ENCODE measurements around the gene RNF17.
"Not testable (repeated sequence)": the region's sequence is repeated elsewhere in the genome, so short reads cannot be mapped to it uniquely, and the experiment has no call there.

Gene RNF17

GRCh38 chr13:24745861-24746617, 17.9 kb upstream of the RNF17 start:
- DNase-seq = no peak

- peak in 1 of 2 experiments; percentile 32 for DNase-seq
These were observed 17.2 kb upstream of the RNF17 start for GRCh38 chr13:24746618-24747247.

- DNase-seq = peak; percentile 36 to 39
These were observed 16.5 kb upstream of the RNF17 start for GRCh38 chr13:24747248-24748060.

- DNase-seq = no peak
These were observed 15.9 kb upstream of the RNF17 start for GRCh38 chr13:24748061-24748400.

GRCh38 chr13:24759197-24759596, 4.8 kb upstream of the RNF17 start:
- DNase-seq = no peak

GRCh38 chr13:24764276-24764630, 284 bp downstream of the RNF17 start:
- no peak for DNase-seq

- DNase-seq = no peak
These were observed 13.2 kb downstream of the RNF17 start for GRCh38 chr13:24777171-24777570.

- DNase-seq = no peak
These were observed 20.4 kb downstream of the RNF17 start for GRCh38 chr13:24784319-24784718.

- no peak for DNase-seq
These were observed 24.6 kb downstream of the RNF17 start for GRCh38 chr13:24788538-24788937.

- DNase-seq = no peak
These were observed 38.1 kb downstream of the RNF17 start for GRCh38 chr13:24802074-24802473.

GRCh38 chr13:24821207-24821606, 57.2 kb downstream of the RNF17 start:
- DNase-seq = no peak

GRCh38 chr13:24822640-24823039, 58.7 kb downstream of the RNF17 start:
- DNase-seq = no peak

- DNase-seq = not testable (repeated sequence)
These were observed 59.2 kb downstream of the RNF17 start for GRCh38 chr13:24823122-24823710.

- DNase-seq = no peak
These were observed 63.8 kb downstream of the RNF17 start for GRCh38 chr13:24827799-24828198.

- no peak for DNase-seq
These were observed 71.0 kb downstream of the RNF17 start for GRCh38 chr13:24834902-24835510.

GRCh38 chr13:24837528-24837927, 73.6 kb downstream of the RNF17 start:
- not testable (repeated sequence) for DNase-seq

- DNase-seq = no peak
These were observed 78.7 kb downstream of the RNF17 start for GRCh38 chr13:24842549-24843274.

GRCh38 chr13:24851546-24851945, 87.6 kb downstream of the RNF17 start:
- no peak for DNase-seq

- no peak for DNase-seq
These were observed 90.3 kb downstream of the RNF17 start for GRCh38 chr13:24854311-24854710.

- no peak for DNase-seq
These were observed 95.0 kb downstream of the RNF17 start for GRCh38 chr13:24858953-24859352.

- DNase-seq = no peak
These were observed 96.8 kb downstream of the RNF17 start for GRCh38 chr13:24860770-24861169.

- no peak for DNase-seq
These were observed 97.8 kb downstream of the RNF17 start for GRCh38 chr13:24861617-24862362.

Data from activated CD4-positive, alpha-beta T cell treated with anti-CD3 and anti-CD28 coated beads, Interleukin-2, amount 50 U/mL, for 48 hours (primary cell).